HUDEP-2 (cell line): ENCODE data around the gene CFAP20DC.
"Not testable (repeated sequence)": the region's sequence is repeated elsewhere in the genome, so short reads cannot be mapped to it uniquely, and the experiment has no call there.

Source experiments
- DNase-seq, 76 experiments: peaks; one replicate each; lab custom pipeline; 2025; ENCODE audit not compliant: unreplicated experiment in 76 of 76; lab: John Stamatoyannopoulos, UW

CFAP20DC gene

GRCh38 chr3:58973796-58974195 lies 76.0 kb downstream of the CFAP20DC start:
- DNase-seq, result no peak

GRCh38 chr3:58967866-58968265 lies 82.0 kb downstream of the CFAP20DC start:
- DNase-seq, result not testable (repeated sequence)

- DNase-seq, result no peak
These were observed 84.0 kb downstream of the CFAP20DC start for GRCh38 chr3:58965865-58966264.

GRCh38 chr3:58963928-58964503 lies 85.8 kb downstream of the CFAP20DC start:
- DNase-seq, result peak in 3 of 76 experiments; percentile 1 to 5 (median 4)

- DNase-seq, result no peak
These were observed 87.0 kb downstream of the CFAP20DC start for GRCh38 chr3:58962816-58963215.

GRCh38 chr3:58962040-58962651 lies 87.7 kb downstream of the CFAP20DC start:
- DNase-seq, result no peak

- DNase-seq, result no peak
These were observed 94.5 kb downstream of the CFAP20DC start for GRCh38 chr3:58955308-58955707.

- no peak for DNase-seq
These were observed 96.5 kb downstream of the CFAP20DC start for GRCh38 chr3:58953288-58953687.

- no peak for DNase-seq
These were observed 97.5 kb downstream of the CFAP20DC start for GRCh38 chr3:58952128-58952917.

- no peak for DNase-seq
These were observed 101.8 kb downstream of the CFAP20DC start for GRCh38 chr3:58948018-58948417.

- no peak for DNase-seq
These were observed 103.0 kb downstream of the CFAP20DC start for GRCh38 chr3:58946875-58947274.

GRCh38 chr3:58938057-58938456 lies 111.8 kb downstream of the CFAP20DC start:
- no peak for DNase-seq

GRCh38 chr3:58924578-58924977 lies 125.2 kb downstream of the CFAP20DC start:
- no peak for DNase-seq

- DNase-seq, result peak in 8 of 76 experiments; percentile 2 to 58 (median 22)
These were observed 149.4 kb downstream of the CFAP20DC start for GRCh38 chr3:58900386-58900785.

- DNase-seq, result peak in 26 of 76 experiments; percentile 2 to 79 (median 44)
These were observed 149.9 kb downstream of the CFAP20DC start for GRCh38 chr3:58899953-58900298.

GRCh38 chr3:58899159-58899952 lies 150.5 kb downstream of the CFAP20DC start:
- peak in 75 of 76 experiments; percentile 11 to 96 (median 68) for DNase-seq

GRCh38 chr3:58898513-58898912 lies 151.3 kb downstream of the CFAP20DC start:
- no peak for DNase-seq

GRCh38 chr3:58897646-58898045 lies 152.2 kb downstream of the CFAP20DC start:
- no peak for DNase-seq

GRCh38 chr3:58895678-58896077 lies 154.1 kb downstream of the CFAP20DC start:
- DNase-seq, result not testable (repeated sequence)

- not testable (repeated sequence) for DNase-seq
These were observed 157.3 kb downstream of the CFAP20DC start for GRCh38 chr3:58892526-58892925.

- no peak for DNase-seq
These were observed 161.7 kb downstream of the CFAP20DC start for GRCh38 chr3:58888087-58888486.
